GM19438 (cell line): ENCODE measurements around the gene ZNF793.

ENCODE experiments used
- ATAC-seq: cut with Tn5 transposase; IDR thresholded peaks from one replicate; pipeline ENCODE4 v1.9.1; 2021; ENCODE audit warnings: low read depth; ENCODE audit not compliant: unreplicated experiment

The ZNF793 gene

GRCh38 chr19:37564624-37565369 lies 58.1 kb downstream of the ZNF793 start:
- ATAC-seq, result no peak

- ATAC-seq, result no peak
Observed at GRCh38 chr19:37565370-37565669, 58.6 kb downstream of the ZNF793 start.

DNA sequence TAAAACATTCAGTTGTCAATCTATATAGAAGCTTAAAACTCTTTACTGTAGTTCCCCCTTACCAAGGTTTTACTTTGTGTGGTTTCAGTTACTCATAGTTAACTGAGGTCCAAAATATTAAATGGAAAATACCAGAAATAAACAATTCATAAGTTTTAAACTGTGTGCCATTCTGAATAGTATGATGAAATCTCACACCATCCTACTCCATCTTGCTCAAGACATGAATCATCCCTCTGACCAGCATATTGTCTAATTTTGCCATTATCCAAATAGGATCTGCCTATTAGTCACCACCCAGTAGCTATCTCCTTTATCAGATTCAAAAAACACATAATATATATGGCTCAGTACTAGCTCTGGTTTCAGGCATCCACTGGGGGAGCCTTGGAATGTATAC lies 65.5 kb downstream of the ZNF793 start:
- no peak for ATAC-seq

DNA sequence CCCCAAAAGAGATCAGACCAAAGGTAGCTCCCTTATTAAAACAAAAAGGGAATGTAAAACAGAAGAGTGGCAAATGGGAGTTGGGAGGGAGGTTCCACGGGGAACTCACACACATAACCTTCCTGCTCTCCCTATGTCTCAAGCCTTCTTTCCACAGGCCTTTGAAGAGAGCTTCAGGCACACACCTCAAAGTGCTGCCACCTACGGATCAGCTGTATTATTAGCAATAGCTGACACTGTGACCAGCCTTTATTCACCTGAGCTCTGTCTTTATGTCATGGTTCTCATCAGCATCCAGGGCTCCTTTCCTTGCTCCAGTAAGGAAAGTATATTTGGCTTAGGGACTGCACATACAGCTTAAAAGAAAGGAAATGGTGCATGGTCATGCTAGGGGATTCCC lies 76.6 kb downstream of the ZNF793 start:
- ATAC-seq, result no peak
